Measurements from ENCODE around the gene TTC23L. TPM values are rescaled to one million over a fixed set of nuclear protein-coding genes. Genes with fewer than 3 reads are reported as not detected.

TTC23L gene
- total and polyA plus RNA-seq, 2 donors (not counting 1 experiment from before 2014, with no cell fraction given), result 0.24 to 0.33 TPM

GRCh38 chr5:34818717-34819116, 20.2 kb upstream of the TTC23L start:
- Histone ChIP-seq H3K4me3 (replicated peaks in 1 of 4; ENCODE audit: control extremely low read depth in 1 of 4, insufficient read depth in 1 of 4, low read depth in 3 of 4, low read length in 4 of 4) (no peak overlapping the region), H3K27me3 (ENCODE audit: control insufficient read depth, insufficient read depth, low read length) (no peaks in the 10 kb centered on the region), H3K79me2 (ENCODE audit: control insufficient read depth, insufficient read depth, low read length) (no peaks in the 10 kb centered on the region), H3K4me1 (ENCODE audit: control insufficient read depth, extremely low read depth, insufficient read depth, low read length) (no peaks in the 10 kb centered on the region), H2AFZ (ENCODE audit: low read length) (no peak overlapping the region), H3K27ac (ENCODE audit: insufficient read depth, low read length) (no peak overlapping the region), H3K9ac (ENCODE audit: insufficient read depth, low read length) (no peak overlapping the region), H4K20me1 (ENCODE audit: control insufficient read depth, extremely low read depth, insufficient read depth, low read length) (no peaks in the 10 kb centered on the region), H3K36me3 (ENCODE audit: control insufficient read depth, insufficient read depth, low read length) (peaks cover 9% of the 10 kb centered on the region), H3K4me2 (ENCODE audit: extremely low read depth, insufficient read depth, low read length) (no peak overlapping the region), H3K9me3 (ENCODE audit: control insufficient read depth, insufficient read depth, low read depth, low read length) (no peaks in the 10 kb centered on the region)
- DNase-seq (ENCODE audit: low read depth in 2 of 2), result no peak
- TF ChIP-seq CTCF (conservative IDR thresholded peaks at IDR 0.05 in 1 of 2, IDR thresholded peaks at IDR 0.05 in 1 of 2; ENCODE audit: low read depth in 1 of 2, low read length in 2 of 2) (no peak), EZH2 (IDR thresholded peaks at IDR 0.05; ENCODE audit: low read length, missing control alignments) (no peak)

GRCh38 chr5:34820593-34820992, 18.4 kb upstream of the TTC23L start:
- no peak overlapping the region for H3K4me2 ChIP-seq (ENCODE audit: extremely low read depth, insufficient read depth, low read length)
- DNase-seq (ENCODE audit: low read depth in 2 of 2), result no peak
- peaks cover 11% of the 10 kb centered on the region for H3K36me3 ChIP-seq (ENCODE audit: control insufficient read depth, insufficient read depth, low read length)
- no peak overlapping the region for H3K27ac ChIP-seq (ENCODE audit: insufficient read depth, low read length)
- H3K27me3 ChIP-seq (ENCODE audit: control insufficient read depth, insufficient read depth, low read length), result no peaks in the 10 kb centered on the region
- TF ChIP-seq EZH2 (IDR thresholded peaks at IDR 0.05; ENCODE audit: low read length, missing control alignments) (no peak), CTCF (conservative IDR thresholded peaks at IDR 0.05 in 1 of 2, IDR thresholded peaks at IDR 0.05 in 1 of 2; ENCODE audit: low read depth in 1 of 2, low read length in 2 of 2) (no peak)
- H4K20me1 ChIP-seq (ENCODE audit: control insufficient read depth, extremely low read depth, insufficient read depth, low read length), result no peaks in the 10 kb centered on the region
- H3K4me1 ChIP-seq (ENCODE audit: control insufficient read depth, extremely low read depth, insufficient read depth, low read length), result no peaks in the 10 kb centered on the region
- H3K79me2 ChIP-seq (ENCODE audit: control insufficient read depth, insufficient read depth, low read length), result no peaks in the 10 kb centered on the region
- H3K9me3 ChIP-seq (ENCODE audit: control insufficient read depth, insufficient read depth, low read depth, low read length), result no peaks in the 10 kb centered on the region
- no peak overlapping the region for H2AFZ ChIP-seq (ENCODE audit: low read length)
- no peak overlapping the region for H3K4me3 ChIP-seq (replicated peaks in 1 of 4; ENCODE audit: control extremely low read depth in 1 of 4, insufficient read depth in 1 of 4, low read depth in 3 of 4, low read length in 4 of 4)
- no peak overlapping the region for H3K9ac ChIP-seq (ENCODE audit: insufficient read depth, low read length)

GRCh38 chr5:34822956-34823715, 15.8 kb upstream of the TTC23L start:
- Histone ChIP-seq H3K4me2 (ENCODE audit: extremely low read depth, insufficient read depth, low read length) (no peak overlapping the region), H3K4me1 (ENCODE audit: control insufficient read depth, extremely low read depth, insufficient read depth, low read length) (no peaks in the 10 kb centered on the region), H3K9me3 (ENCODE audit: control insufficient read depth, insufficient read depth, low read depth, low read length) (no peaks in the 10 kb centered on the region), H4K20me1 (ENCODE audit: control insufficient read depth, extremely low read depth, insufficient read depth, low read length) (no peaks in the 10 kb centered on the region), H2AFZ (ENCODE audit: low read length) (no peak overlapping the region), H3K36me3 (ENCODE audit: control insufficient read depth, insufficient read depth, low read length) (peaks cover 22% of the 10 kb centered on the region), H3K4me3 (replicated peaks in 1 of 4; ENCODE audit: control extremely low read depth in 1 of 4, insufficient read depth in 1 of 4, low read depth in 3 of 4, low read length in 4 of 4) (no peak overlapping the region), H3K27me3 (ENCODE audit: control insufficient read depth, insufficient read depth, low read length) (no peaks in the 10 kb centered on the region), H3K9ac (ENCODE audit: insufficient read depth, low read length) (no peak overlapping the region), H3K79me2 (ENCODE audit: control insufficient read depth, insufficient read depth, low read length) (no peaks in the 10 kb centered on the region), H3K27ac (ENCODE audit: insufficient read depth, low read length) (no peak overlapping the region)
- no peak for DNase-seq (ENCODE audit: low read depth in 2 of 2)
- TF ChIP-seq CTCF (conservative IDR thresholded peaks at IDR 0.05 in 1 of 2, IDR thresholded peaks at IDR 0.05 in 1 of 2; ENCODE audit: low read depth in 1 of 2, low read length in 2 of 2) (no peak), EZH2 (IDR thresholded peaks at IDR 0.05; ENCODE audit: low read length, missing control alignments) (no peak)
